Body of pancreas (tissue), 4 donors: ENCODE results near the gene NTF3. TPM values are rescaled to one million over a fixed set of nuclear protein-coding genes. Genes with fewer than 3 reads are reported as not detected.

Source experiments
- ATAC-seq: fragments of 150-250 bp; one replicate; pipeline ENCODE4 v1.9.1; 2016
- DNase-seq, 4 donors: peaks; one replicate each; pipeline ENCODE4 v3.0.0-alpha.2; 2019
- H3K27ac ChIP-seq, 4 donors: fragments of 200-600 bp; sonication (generic); 1 replicate in 3 of 4; 2 replicates in 1 of 4; pipeline versions ENCODE4 v1.5.1 to v1.6.1; 2016 to 2019; ENCODE audit warnings: mild to moderate bottlenecking in 1 of 4, mixed read lengths in 1 of 4, moderate library complexity in 1 of 4
- H3K27me3 ChIP-seq, 2 donors: fragments of 200-600 bp; sonication (generic); one replicate each; pipeline ENCODE4 v1.6.0; 2016; ENCODE audit warnings: mild to moderate bottlenecking in 1 of 2
- H3K36me3 ChIP-seq, 2 donors: fragments of 200-600 bp; sonication (generic); replicated peaks in 1 of 2; 2 replicates each; pipeline ENCODE4 v1.5.1; 2016; ENCODE audit warnings: low read depth in 2 of 2; ENCODE audit not compliant: insufficient read depth in 1 of 2
- H3K4me1 ChIP-seq: fragments of 200-600 bp; sonication (generic); one replicate; pipeline ENCODE4 v1.6.0; 2016
- H3K4me3 ChIP-seq, 2 donors: fragments of 200-600 bp; sonication (generic); 1 replicate in 1 of 2; 2 replicates in 1 of 2; pipeline ENCODE4 v1.5.1; 2016 to 2019
- H3K9me3 ChIP-seq, 3 donors: fragments of 200-600 bp; sonication (generic); 1 replicate in 2 of 3; 2 replicates in 1 of 3; pipeline ENCODE4 v1.5.1; 2016
- CTCF ChIP-seq, 7 experiments: fragments of 450-650 bp in 4 of 7; fragments of 200-600 bp in 3 of 7; sonication (generic) in 3 of 7; IDR thresholded peaks; one replicate each; pipeline ENCODE4 v1.5.1; 2016 to 2019; ENCODE audit warnings: antibody characterized with exemption in 7 of 7
- POLR2A ChIP-seq, 3 donors: fragments of 450-650 bp; IDR thresholded peaks; one replicate each; pipeline ENCODE4 v1.6.1; 2016; ENCODE audit warnings: antibody characterized with exemption in 3 of 3, mild to moderate bottlenecking in 2 of 3
- WGBS, 2 donors: methylation state at CpG; one replicate each; pipeline ENCODE4 v1.1.5; 2017; 5-methylcytosine and 5-hydroxymethylcytosine counted together
- intact Hi-C: fragments of 100-400 bp; cut with DNase I; formaldehyde crosslinking; loops from one replicate; pipeline ENCODE4 v1.15.1; 2023
- total RNA-seq, 2 donors: library from RNA; depleted of rRNA; stranded (reverse); fragments of >200 nt; gene quantifications; one replicate each; pipeline ENCODE4 v1.1.0, GENCODE V29; 2016

The NTF3 gene
- total RNA-seq, 2 donors from 2014 or later, result not detected

GRCh38 chr12:5456030-5456429 is 24.1 kb downstream of the NTF3 start:
- ATAC-seq (no peak), DNase-seq (no peak)
- Histone ChIP-seq H3K27ac (no peak overlapping the region), H3K27me3 (no peaks in the 10 kb centered on the region), H3K36me3 (no peaks in the 10 kb centered on the region), H3K4me1 (no peaks in the 10 kb centered on the region), H3K4me3 (no peak overlapping the region), H3K9me3 (no peaks in the 10 kb centered on the region)
- no peak for TF ChIP-seq POLR2A (IDR thresholded peaks at IDR 0.05)
- TF ChIP-seq CTCF (IDR thresholded peaks at IDR 0.05), result no peak
- intact Hi-C loops, result no loop called here
- WGBS, 2 donors, result 49 to 50% methylated on average over 6 of the region's 6 CpGs

GRCh38 chr12:5456906-5457305 is 25.0 kb downstream of the NTF3 start:
- no peaks in the 10 kb centered on the region for H3K9me3 ChIP-seq
- H3K4me3 ChIP-seq, result no peak overlapping the region
- intact Hi-C loops, result no loop called here
- H3K27me3 ChIP-seq, result no peaks in the 10 kb centered on the region
- TF ChIP-seq CTCF (IDR thresholded peaks at IDR 0.05), result no peak
- TF ChIP-seq POLR2A (IDR thresholded peaks at IDR 0.05), result no peak
- WGBS, 2 donors, result 31 to 43% methylated on average over 8 of the region's 8 CpGs
- H3K36me3 ChIP-seq, result no peaks in the 10 kb centered on the region
- no peaks in the 10 kb centered on the region for H3K4me1 ChIP-seq
- H3K27ac ChIP-seq, result no peak overlapping the region
- ATAC-seq, result no peak
- DNase-seq, result no peak

GRCh38 chr12:5458229-5459050 is 26.5 kb downstream of the NTF3 start:
- no peak overlapping the region for H3K4me3 ChIP-seq
- H3K9me3 ChIP-seq, result no peaks in the 10 kb centered on the region
- WGBS, 2 donors, result 57 to 68% methylated on average over 12 of the region's 12 CpGs
- TF ChIP-seq CTCF (IDR thresholded peaks at IDR 0.05), result no peak
- TF ChIP-seq POLR2A (IDR thresholded peaks at IDR 0.05), result no peak
- no peaks in the 10 kb centered on the region for H3K36me3 ChIP-seq
- no peak overlapping the region for H3K27ac ChIP-seq
- intact Hi-C loops, result no loop called here
- no peak for ATAC-seq
- H3K4me1 ChIP-seq, result no peaks in the 10 kb centered on the region
- no peak for DNase-seq
- no peaks in the 10 kb centered on the region for H3K27me3 ChIP-seq

- DNase-seq, result no peak
- Histone ChIP-seq H3K27me3 (no peaks in the 10 kb centered on the region), H3K9me3 (no peaks in the 10 kb centered on the region), H3K27ac (no peak overlapping the region), H3K36me3 (no peaks in the 10 kb centered on the region), H3K4me1 (no peaks in the 10 kb centered on the region), H3K4me3 (no peak overlapping the region)
- intact Hi-C loops, result no loop called here
- 51 to 63% methylated on average over 10 of the region's 10 CpGs for WGBS, 2 donors
- ATAC-seq, result no peak
- no peak for TF ChIP-seq CTCF (IDR thresholded peaks at IDR 0.05)
- TF ChIP-seq POLR2A (IDR thresholded peaks at IDR 0.05), result no peak
Measured at GRCh38 chr12:5459051-5459782, 27.3 kb downstream of the NTF3 start.
